SHP77 treated with DMSO at 0.1 percent for 48 hours (cell line): ENCODE measurements around the gene COL9A2.

Experiments used
- DNase-seq: peaks from one replicate; lab custom pipeline; 2025; lab: John Stamatoyannopoulos, UW

The COL9A2 gene

DNA sequence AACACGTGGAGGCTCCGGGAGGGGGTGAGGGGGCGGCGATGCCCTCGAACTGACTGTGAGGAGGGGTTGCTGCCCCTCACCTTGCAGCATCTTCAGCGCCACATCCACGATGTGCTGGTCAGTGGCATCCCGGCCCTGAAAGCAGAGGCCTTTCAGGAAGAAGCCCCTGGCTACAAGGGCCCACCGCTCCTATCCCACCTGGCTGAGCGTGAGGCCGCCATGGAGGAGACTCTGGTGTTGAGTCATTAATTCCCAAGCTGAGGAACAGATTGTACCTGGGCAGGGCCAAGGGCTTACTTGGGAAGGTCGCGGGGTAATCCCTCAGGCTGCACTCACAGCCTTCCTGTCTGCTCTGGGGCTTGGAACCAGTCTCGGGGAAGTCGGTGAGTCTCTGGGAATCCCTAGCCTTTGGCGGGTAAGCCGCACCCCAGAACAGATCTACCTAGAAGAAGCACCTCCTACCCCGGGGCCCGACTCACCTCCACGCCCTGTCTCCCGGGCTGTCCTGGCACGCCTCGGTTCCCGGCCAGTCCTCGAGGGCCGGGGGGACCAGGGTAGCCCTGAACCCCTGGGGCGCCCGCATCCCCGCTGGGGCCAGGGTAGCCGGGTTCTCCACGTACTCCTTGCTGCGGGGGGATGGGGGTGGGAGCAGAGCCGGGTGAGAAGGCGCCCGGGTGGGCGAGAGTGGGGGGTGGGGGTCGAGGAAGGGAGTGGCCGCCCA lies 13.9 kb downstream of the COL9A2 start:
- no peak for DNase-seq

DNA sequence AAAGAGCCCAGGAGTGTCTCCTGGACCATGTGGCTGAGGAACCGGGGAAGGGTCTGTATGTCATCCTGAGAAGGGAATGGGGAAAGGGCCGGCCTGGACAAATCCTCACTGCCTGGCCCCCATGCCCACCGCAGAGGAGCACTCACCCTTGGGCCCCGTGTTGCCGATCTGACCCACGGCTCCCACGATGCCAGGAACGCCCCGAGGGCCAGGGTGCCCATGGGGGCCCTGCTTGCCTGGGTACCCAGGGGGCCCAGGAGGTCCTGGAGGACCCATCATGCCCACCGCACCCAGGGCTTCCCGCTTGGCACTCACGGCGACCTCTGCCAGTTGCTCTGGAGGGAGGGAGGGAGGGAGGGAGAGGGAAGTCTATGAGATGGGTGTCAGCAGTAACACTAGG lies 14.6 kb downstream of the COL9A2 start:
- no peak for DNase-seq

GRCh38 chr1:40301541-40302299 lies 15.4 kb downstream of the COL9A2 start:
- no peak for DNase-seq

DNA sequence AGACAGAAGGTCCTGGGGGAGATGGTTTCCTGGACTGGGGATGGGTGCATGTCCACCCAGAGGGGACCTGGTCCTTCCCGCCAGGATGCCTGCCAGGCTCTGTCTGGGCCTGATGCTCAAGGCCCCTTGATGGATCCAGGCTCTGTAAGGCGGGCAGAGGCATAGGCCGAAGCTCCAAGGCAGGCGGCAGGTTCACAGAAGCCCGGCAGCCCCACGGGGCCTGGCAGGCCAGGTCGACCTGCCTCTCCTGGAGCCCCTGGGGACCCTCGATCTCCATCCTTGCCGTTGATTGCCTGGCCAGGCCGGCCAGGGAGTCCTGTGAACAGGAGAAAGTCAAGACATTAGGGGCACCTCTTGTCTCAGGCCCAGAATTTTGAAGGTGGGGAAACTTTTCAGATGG lies 16.0 kb downstream of the COL9A2 start:
- DNase-seq = no peak

DNA sequence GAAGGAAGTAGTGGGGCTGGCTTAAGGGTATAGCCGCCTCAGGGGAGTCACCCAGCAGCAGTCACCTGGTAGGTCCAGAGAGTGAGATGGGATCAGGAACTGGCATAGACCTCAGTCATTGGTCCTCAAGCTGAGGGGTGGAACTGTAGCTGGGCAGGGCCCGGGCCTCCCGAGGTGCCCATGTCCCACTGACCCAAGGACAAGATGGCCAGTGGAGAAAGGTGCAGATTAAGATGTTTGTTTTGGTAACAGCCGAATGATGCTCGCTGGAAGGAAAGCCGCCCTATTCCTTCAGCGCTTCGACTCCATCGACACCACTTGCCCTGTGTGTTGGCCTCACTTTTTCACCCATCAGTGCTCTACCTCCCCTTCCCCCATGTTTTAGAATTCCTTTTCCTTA lies 16.4 kb downstream of the COL9A2 start:
- DNase-seq = no peak

DNA sequence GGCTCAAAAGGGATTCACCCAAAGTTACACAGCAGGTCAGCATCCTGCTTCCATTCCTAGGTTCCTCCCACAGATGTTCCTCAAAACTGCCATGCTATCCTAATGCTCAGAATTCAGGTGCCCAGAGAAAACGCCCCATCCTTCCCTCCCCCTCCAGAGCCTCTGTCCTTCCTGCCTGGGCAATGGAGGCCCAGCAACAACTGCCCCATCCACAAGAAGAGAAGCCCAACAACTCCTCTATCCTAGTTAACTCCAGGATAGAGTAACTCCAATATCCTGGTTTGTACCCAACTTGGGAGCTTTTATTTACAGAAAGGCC lies 16.9 kb downstream of the COL9A2 start:
- no peak for DNase-seq

DNA sequence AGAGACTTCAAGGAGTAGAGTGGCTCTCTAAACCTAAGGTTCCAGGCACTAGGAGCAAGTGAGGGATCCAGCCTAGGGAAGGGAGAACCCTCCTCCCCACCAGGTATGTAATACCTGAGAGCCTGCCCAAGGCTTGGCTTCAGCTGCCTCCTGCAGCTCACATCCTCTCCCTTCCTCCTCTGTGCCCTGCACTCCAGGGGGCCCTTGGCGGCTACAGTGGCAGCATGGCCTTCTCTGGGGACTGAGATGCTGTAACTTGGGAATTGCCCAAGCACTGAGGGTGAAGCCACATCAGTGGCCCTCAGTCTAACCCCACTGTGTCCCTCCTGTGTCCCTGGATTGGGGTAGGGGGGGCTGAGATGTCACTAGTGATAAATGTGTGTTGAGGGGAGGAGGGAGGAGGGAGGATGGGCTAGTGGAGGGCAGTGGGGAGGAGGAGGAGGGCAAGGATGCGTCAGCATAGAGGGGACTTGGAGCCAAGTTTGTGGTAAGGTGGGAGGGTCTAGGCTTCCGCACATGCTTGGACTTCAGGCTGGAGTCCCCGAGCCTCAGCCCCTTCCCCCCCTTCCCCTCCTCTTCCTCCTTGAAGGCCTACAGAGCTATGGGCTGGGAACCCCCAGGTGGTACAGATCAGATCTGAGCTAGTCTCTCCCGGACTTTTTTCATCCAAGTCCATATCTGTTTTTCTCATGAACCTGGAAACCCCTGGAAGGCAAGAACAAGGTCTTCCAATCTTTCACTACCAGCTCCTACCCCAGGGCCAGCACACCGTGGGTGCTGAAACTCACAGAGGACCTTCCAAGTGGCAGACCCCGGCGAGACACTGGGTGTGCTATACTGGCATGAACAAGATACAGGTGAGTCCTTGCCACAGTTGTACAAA lies 17.5 kb downstream of the COL9A2 start:
- DNase-seq = no peak

DNA sequence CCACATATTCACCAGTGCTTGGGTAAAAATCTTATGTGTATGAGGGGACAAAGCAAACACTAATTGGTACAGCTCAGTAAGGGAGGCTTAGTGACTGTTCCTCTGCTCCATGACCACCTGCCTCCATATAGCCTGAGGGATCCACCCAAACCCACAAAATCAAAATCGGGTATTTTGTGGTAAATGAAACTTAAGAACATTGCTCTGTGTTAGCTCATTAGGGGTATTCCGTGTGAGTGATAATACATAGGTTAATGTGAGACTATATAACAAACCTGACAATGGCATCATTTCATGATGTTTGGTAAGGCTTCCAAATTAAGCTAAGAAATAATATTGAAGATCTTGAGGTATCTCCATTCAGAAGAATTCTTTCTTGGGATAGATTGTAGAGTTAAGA lies 25.8 kb downstream of the COL9A2 start:
- no peak for DNase-seq

GRCh38 chr1:40281853-40282252 lies 35.2 kb downstream of the COL9A2 start:
- DNase-seq = no peak

GRCh38 chr1:40276122-40276521 lies 41.0 kb downstream of the COL9A2 start:
- DNase-seq = no peak

- no peak for DNase-seq
Measured at GRCh38 chr1:40274331-40274730, 42.8 kb downstream of the COL9A2 start.

DNA sequence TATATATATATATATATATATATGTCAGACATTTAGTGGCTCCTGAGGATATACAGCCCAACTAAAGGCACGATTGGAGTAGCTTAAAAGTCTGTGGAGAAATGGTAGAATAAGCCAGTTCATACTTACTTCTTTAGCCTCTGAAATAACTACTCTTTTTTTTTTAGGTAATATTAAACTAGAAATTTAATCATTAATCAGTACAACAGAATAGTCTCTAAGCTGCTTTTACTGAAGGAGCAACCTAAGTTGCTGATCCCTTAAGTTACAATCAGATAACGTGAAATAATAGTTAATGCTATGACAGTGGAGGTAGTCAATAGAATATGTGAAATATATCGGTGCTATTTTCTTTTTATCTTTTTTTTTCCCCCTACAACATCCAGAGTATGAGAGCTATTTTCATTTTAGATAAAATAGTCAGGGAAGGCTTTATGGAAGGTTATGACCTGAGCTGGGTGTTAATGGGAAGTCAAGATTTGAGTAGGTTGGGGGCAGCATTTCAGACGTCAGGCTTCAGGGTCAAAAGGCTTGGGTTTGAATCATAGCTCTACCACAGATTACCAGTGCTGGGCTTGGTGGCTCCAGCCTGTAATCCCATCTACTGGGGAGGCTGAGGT lies 43.4 kb downstream of the COL9A2 start:
- no peak for DNase-seq

GRCh38 chr1:40272653-40273213 lies 44.4 kb downstream of the COL9A2 start:
- no peak for DNase-seq

- DNase-seq = no peak
Measured at GRCh38 chr1:40270152-40270834, 46.8 kb downstream of the COL9A2 start.

DNA sequence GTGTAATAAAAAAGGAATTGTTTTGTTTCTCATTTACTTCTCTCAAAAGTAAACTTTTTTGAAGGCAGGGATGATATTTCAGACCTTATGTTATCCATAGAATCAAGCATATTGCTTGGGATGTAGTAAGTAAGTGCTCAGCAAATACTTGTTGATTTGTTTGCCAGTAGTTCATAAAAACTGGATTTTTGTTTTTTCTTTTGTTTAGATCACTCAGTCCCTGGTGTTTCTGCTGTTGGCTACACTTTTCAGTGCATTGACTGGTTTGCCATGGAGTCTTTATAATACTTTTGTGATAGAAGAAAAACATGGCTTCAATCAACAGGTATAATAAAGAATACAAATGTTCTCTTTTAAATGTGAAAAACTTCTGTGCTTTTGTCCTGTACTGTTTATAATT lies 48.9 kb downstream of the COL9A2 start:
- DNase-seq = no peak

DNA sequence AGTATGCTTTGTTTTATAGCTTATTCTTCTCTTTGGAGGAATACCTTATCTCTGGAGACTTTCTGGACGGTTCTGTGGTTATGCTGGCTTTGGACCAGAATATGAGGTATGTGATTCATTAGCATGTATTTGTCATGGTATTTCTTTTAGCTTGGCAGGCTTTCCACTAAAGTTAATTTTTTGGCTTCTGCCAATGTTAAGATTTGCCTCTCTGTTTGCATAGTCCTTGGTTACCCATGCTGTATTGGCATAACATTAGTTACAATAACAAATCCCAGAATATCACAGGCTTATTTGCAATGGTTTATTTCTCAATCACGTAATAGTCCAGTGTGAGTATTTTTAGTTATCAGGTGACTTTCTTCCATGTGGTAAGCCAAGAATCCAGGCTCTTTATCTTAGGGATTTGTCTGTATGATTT lies 49.3 kb downstream of the COL9A2 start:
- no peak for DNase-seq

- DNase-seq = no peak
Measured at GRCh38 chr1:40266786-40267535, 50.1 kb downstream of the COL9A2 start.

DNA sequence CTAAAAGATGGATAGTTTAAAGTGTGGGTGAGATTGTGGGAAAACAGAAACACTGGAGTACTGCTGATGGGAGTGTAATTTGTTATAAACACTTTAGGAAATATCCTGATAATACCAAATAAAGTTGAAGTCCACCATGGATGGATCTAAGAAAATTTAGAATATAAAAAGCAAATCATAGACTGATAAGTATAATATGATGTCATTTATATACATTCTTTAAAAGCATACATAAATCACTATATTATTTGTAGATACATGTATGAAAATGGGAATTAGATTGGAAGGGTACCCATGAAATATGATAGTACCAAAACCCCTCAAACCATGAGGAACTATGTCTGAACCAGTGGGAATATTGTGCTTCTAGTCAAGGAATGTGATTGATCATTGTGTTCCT lies 51.2 kb downstream of the COL9A2 start:
- no peak for DNase-seq

GRCh38 chr1:40265298-40265697 lies 51.8 kb downstream of the COL9A2 start:
- DNase-seq = no peak

GRCh38 chr1:40264354-40264781 lies 52.7 kb downstream of the COL9A2 start:
- DNase-seq = no peak

DNA sequence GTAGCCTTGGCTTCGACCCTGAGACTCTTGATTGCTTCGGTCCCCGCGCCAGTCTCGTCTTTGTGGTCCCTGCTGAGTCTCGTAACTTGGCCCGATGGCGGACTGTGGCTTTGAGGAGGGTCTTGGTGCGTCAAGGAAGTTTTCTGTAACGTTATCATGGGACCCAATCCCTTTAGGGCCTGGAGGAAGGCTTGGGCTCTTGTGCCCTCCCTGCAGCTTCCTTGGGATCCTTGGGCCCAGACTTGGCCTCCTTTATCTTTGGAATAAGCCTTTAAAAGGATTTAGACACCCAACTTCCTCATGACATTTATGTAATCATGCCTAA lies 58.7 kb downstream of the COL9A2 start:
- DNase-seq = no peak
